K562 (cell line): Measurements from ENCODE around the gene ABCG1. TPM values are rescaled to one million over a fixed set of nuclear protein-coding genes. Genes with fewer than 3 reads are reported as not detected.

Experiments used
- ATAC-seq: fragments of 200-7000 bp; cut with Tn5 transposase; 3 replicates; pipeline ENCODE4 v1.9.1; 2020; ENCODE audit warnings: moderate library complexity
- BruUV-seq: library from RNA; stranded (reverse); fragments of 400-500 nt; replicated peaks from 2 replicates; lab custom pipeline; 2021; lab: Mats Ljungman, UMichigan
- CTCF ChIA-PET: fragments of 300-600 bp; formaldehyde crosslinking; extraction: SDS; loops from one replicate; lab custom pipeline; 2021; ENCODE audit warnings: low intra/inter-chr PET ratio; lab: Yijun Ruan, JAX
- POLR2A ChIA-PET: fragments of 300-600, 350-650 bp; sonication (Branson Sonifier 250); formaldehyde crosslinking; extraction: SDS; loops from one replicate; lab custom pipeline; 2021; ENCODE audit warnings: antibody characterized with exemption, inconsistent platforms; lab: Yijun Ruan, JAX
- DNase-seq, 4 experiments: peaks; one replicate each; pipeline versions ENCODE4 v3.0.0 to v3.0.0-alpha.2; 2011 to 2018; ENCODE audit warnings: low spot score in 3 of 4, mixed read lengths in 3 of 4; ENCODE audit errors: extremely low read depth in 1 of 4
- FAIRE-seq: peaks from 2 replicates; lab custom pipeline; 2011; peaks lifted over from hg19 to GRCh38; lab: Jason Lieb, UNC
- H2AFZ ChIP-seq: 2 replicates; pipeline ENCODE4 v1.6.0; 2011; ENCODE audit warnings: low read depth, low read length, control low read depth, inconsistent platforms
- H3K27ac ChIP-seq: fragments of 200-600 bp; 3 replicates; pipeline ENCODE4 v1.8.0; 2011; ENCODE audit warnings: low read depth, mild to moderate bottlenecking, control low read depth, inconsistent platforms, low read length, moderate library complexity, mixed read lengths; ENCODE audit errors: extremely low read depth
- H3K27me3 ChIP-seq, 2 experiments: fragments of 300-600 bp in 1 of 2; 2 replicates in 1 of 2; 3 replicates in 1 of 2; pipeline versions ENCODE4 v1.6.0 to v1.8.0; 2011; ENCODE audit warnings: inconsistent platforms in 2 of 2, low read length in 2 of 2, mild to moderate bottlenecking in 1 of 2, mixed read lengths in 1 of 2, moderate library complexity in 1 of 2; ENCODE audit not compliant: control insufficient read depth in 2 of 2, insufficient read depth in 2 of 2
- H3K36me3 ChIP-seq: fragments of 300-600 bp; 3 replicates; pipeline ENCODE4 v1.8.0; 2011; ENCODE audit warnings: mild to moderate bottlenecking, low read length, inconsistent platforms; ENCODE audit not compliant: control insufficient read depth, insufficient read depth
- H3K4me1 ChIP-seq, 2 experiments: fragments of 200-600 bp in 1 of 2; replicated peaks in 1 of 2; 2 replicates in 1 of 2; 3 replicates in 1 of 2; pipeline versions ENCODE4 v1.5.1 to v1.8.0; 2011; ENCODE audit warnings: inconsistent platforms in 2 of 2, low read length in 2 of 2, mild to moderate bottlenecking in 1 of 2, mixed read lengths in 1 of 2, moderate library complexity in 1 of 2; ENCODE audit not compliant: control insufficient read depth in 2 of 2, insufficient read depth in 2 of 2
- H3K4me2 ChIP-seq: 2 replicates; pipeline ENCODE4 v1.6.1; 2011; ENCODE audit warnings: low read length, control low read depth, inconsistent platforms, mixed read lengths; ENCODE audit not compliant: insufficient read depth
- H3K4me3 ChIP-seq: fragments of 200-600 bp; sonication (generic), shearing (Covaris generic); 2 replicates; pipeline ENCODE4 v1.5.1; 2016; ENCODE audit warnings: control low read depth, inconsistent platforms
- H3K79me2 ChIP-seq: fragments of 200-600 bp; 3 replicates; pipeline ENCODE4 v1.8.0; 2011; ENCODE audit warnings: low read length, inconsistent platforms; ENCODE audit not compliant: control insufficient read depth, insufficient read depth
- H3K9ac ChIP-seq, 2 experiments: 2 replicates each; pipeline versions ENCODE4 v1.6.0 to v1.6.1; 2011; ENCODE audit warnings: low read depth in 2 of 2, low read length in 2 of 2, control low read depth in 1 of 2, inconsistent platforms in 1 of 2, mild to moderate bottlenecking in 1 of 2, mixed read lengths in 1 of 2; ENCODE audit not compliant: insufficient read depth in 1 of 2
- H3K9me1 ChIP-seq: one replicate; pipeline ENCODE4 v1.6.0; 2011; ENCODE audit warnings: inconsistent platforms, mild to moderate bottlenecking, low read length, moderate library complexity; ENCODE audit not compliant: control insufficient read depth, insufficient read depth
- H3K9me3 ChIP-seq: replicated peaks from 2 replicates; pipeline ENCODE4 v1.5.1; 2011; ENCODE audit warnings: low read depth, low read length, inconsistent platforms; ENCODE audit not compliant: control insufficient read depth, insufficient read depth
- H4K20me1 ChIP-seq: replicated peaks from 2 replicates; pipeline ENCODE4 v1.6.1; 2011; ENCODE audit warnings: low read length, inconsistent platforms, mixed read lengths; ENCODE audit not compliant: control insufficient read depth, insufficient read depth
- CAMTA2 ChIP-seq: fragments of 250-450 bp; sonication (Bioruptor Pico); conservative IDR thresholded peaks from 2 replicates; pipeline ENCODE4 v1.5.1; 2022
- CBFA2T3 ChIP-seq: fragments of 450-650 bp; IDR thresholded peaks from 2 replicates; pipeline ENCODE4 v1.6.1; 2017
- DIDO1 ChIP-seq: fragments of 450-650 bp; IDR thresholded peaks from 2 replicates; pipeline ENCODE4 v1.6.1; 2016; ENCODE audit warnings: low read depth, missing biosample characterization, missing genetic modification characterization
- HDAC2 ChIP-seq: fragments of 450-650 bp; IDR thresholded peaks from 2 replicates; pipeline ENCODE4 v1.6.1; 2016; ENCODE audit warnings: mild to moderate bottlenecking
- MEIS2 ChIP-seq: fragments of 450-650 bp; IDR thresholded peaks from 2 replicates; pipeline ENCODE4 v1.6.1; 2014; ENCODE audit warnings: mild to moderate bottlenecking; ENCODE audit not compliant: partially characterized antibody
- PHF20 ChIP-seq: fragments of 450-650 bp; IDR thresholded peaks from 2 replicates; pipeline ENCODE4 v1.6.1; 2018; ENCODE audit not compliant: partially characterized antibody
- PHTF2 ChIP-seq: fragments of 250-450 bp; sonication (Bioruptor Pico); IDR thresholded peaks from 2 replicates; pipeline ENCODE4 v1.5.0; 2021; ENCODE audit warnings: mild to moderate bottlenecking
- TAF7 ChIP-seq: fragments of 450-650 bp; IDR thresholded peaks from 2 replicates; pipeline ENCODE4 v1.6.1; 2016; ENCODE audit warnings: missing genetic modification characterization, missing compliant biosample characterization
- ZBTB49 ChIP-seq: sonication (generic); formaldehyde crosslinking; IDR thresholded peaks from 2 replicates; pipeline ENCODE4 v1.8.0; 2022; ENCODE audit warnings: missing genetic modification reagents, mild to moderate bottlenecking, borderline replicate concordance
- WGBS: fragments of 100-300 bp; shearing (Covaris generic); methylation state at CpG from one replicate; pipeline ENCODE4 v1.1.6; 2016; ENCODE audit warnings: low coverage, mixed read lengths; ENCODE audit not compliant: insufficient coverage; ENCODE audit errors: missing lambda C conversion rate; 5-methylcytosine and 5-hydroxymethylcytosine counted together
- in situ Hi-C: fragments of 300-500 bp; cut with MboI; formaldehyde crosslinking; loops from 4 replicates; pipeline ENCODE4 v1.15.0; 2018; ENCODE audit warnings: inconsistent platforms, mixed read lengths
- intact Hi-C: fragments of 100-400 bp; cut with micrococcal nuclease; formaldehyde crosslinking; loops from 2 replicates; pipeline ENCODE4 v1.14.2; 2022
- polyA plus RNA-seq, 8 experiments: library from polyadenylated mRNA; depleted of rRNA in 4 of 8; stranded (reverse) in 5 of 8; unstranded in 3 of 8; fragments of >200 nt; fragmentation: Nextera tagmentation in 2 of 8; fragmentation: Illumina TruSeq in 1 of 8; extraction: Ambion mirVana in 2 of 8; extraction: Trizol in 1 of 8; gene quantifications; 2 replicates each; pipeline versions ENCODE4 v1.2.1 to v1.2.3, GENCODE V29; 2011 to 2014; ENCODE audit warnings: inconsistent platforms in 1 of 8, missing spikeins in 1 of 8
- total RNA-seq, 7 experiments: library from RNA; depleted of rRNA in 6 of 7; stranded (reverse); fragments of >200 nt in 6 of 7; fragmentation: Illumina TruSeq in 2 of 7; extraction: Trizol in 2 of 7; gene quantifications; 2 replicates each; pipeline versions ENCODE4 v1.2.1 to v1.2.3, GENCODE V29; 2011 to 2021; ENCODE audit warnings: low replicate concordance in 1 of 7
- TF ChIP-seq, protein P1 (sequence below): IDR thresholded peaks from 2 replicates; pipeline ENCODE4 v1.6.1; 2012; ENCODE audit warnings: low read depth, low read length, improper control_type of control experiment, borderline replicate concordance
- TF ChIP-seq, protein P2 (sequence below): fragments of 250-450 bp; sonication (Bioruptor Pico); IDR thresholded peaks from 2 replicates; pipeline ENCODE4 v1.5.0; 2020; ENCODE audit warnings: mild to moderate bottlenecking, borderline replicate concordance

The ABCG1 gene
- total and polyA plus RNA-seq, 9 of the 15 experiments (the other 6 are each of a cell fraction or from before 2014, with no cell fraction given), result 0.04 to 0.09 TPM; not detected in 7

DNA sequence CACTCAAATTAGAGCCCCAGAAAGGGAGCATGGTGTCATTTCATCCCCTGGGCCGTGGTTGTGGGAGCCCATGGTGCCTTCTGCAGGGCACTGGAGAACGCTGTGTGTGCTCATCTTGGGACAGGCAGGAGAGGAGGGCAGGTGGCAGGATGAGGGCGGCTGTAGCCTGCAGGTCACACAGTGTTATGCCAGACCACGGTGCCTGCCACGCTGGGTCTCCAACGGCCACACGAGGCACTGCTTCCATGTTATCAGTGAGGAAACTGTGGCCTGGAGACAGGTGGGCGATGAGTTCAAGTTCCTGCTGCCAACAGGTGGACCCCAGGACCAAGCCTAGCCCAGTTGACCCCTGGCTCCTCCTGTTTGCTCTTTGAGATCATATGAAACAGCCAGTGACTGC lies 21.0 kb downstream of the ABCG1 start:
- H3K9me1 ChIP-seq, result no peaks in the 10 kb centered on the region
- ATAC-seq (no peak), DNase-seq (no peak), FAIRE-seq (no peak)
- no peaks in the 10 kb centered on the region for H3K36me3 ChIP-seq
- no peak for TF ChIP-seq PHF20
- TF ChIP-seq TAF7 (tag), result no peak
- TF ChIP-seq, protein P1, sequence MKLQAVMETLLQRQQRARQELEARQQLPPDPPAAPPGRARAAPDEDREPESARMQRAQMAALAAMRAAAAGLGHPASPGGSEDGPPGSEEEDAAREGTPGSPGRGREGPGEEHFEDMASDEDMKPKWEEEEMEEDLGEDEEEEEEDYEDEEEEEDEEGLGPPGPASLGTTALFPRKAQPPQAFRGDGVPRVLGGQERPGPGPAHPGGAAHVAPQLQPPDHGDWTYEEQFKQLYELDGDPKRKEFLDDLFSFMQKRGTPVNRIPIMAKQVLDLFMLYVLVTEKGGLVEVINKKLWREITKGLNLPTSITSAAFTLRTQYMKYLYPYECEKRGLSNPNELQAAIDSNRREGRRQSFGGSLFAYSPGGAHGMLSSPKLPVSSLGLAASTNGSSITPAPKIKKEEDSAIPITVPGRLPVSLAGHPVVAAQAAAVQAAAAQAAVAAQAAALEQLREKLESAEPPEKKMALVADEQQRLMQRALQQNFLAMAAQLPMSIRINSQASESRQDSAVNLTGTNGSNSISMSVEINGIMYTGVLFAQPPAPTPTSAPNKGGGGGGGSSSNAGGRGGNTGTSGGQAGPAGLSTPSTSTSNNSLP, result no peak
- intact Hi-C loops (no loop called here), in situ Hi-C loops (no loop called here)
- WGBS, result 4% methylated on average over 8 of the region's 8 CpGs
- ChIA-PET CTCF (no interaction called here), POLR2A (no interaction called here)
- H3K9ac ChIP-seq, result no peak overlapping the region
- H3K9me3 ChIP-seq, result no peaks in the 10 kb centered on the region
- H3K79me2 ChIP-seq, result no peaks in the 10 kb centered on the region
- no peak overlapping the region for H2AFZ ChIP-seq
- H4K20me1 ChIP-seq, result no peaks in the 10 kb centered on the region; the same call in 1 of the 2 replicates
- H3K4me1 ChIP-seq, result peaks cover 6 to 11% of the 10 kb centered on the region in 2 experiments
- H3K27ac ChIP-seq, result no peak overlapping the region
- H3K27me3 ChIP-seq, result peaks cover 25 to 70% of the 10 kb centered on the region in 2 experiments
- no peak overlapping the region for H3K4me3 ChIP-seq
- H3K4me2 ChIP-seq, result no peak overlapping the region
- BruUV-seq, result no TSS peak

DNA sequence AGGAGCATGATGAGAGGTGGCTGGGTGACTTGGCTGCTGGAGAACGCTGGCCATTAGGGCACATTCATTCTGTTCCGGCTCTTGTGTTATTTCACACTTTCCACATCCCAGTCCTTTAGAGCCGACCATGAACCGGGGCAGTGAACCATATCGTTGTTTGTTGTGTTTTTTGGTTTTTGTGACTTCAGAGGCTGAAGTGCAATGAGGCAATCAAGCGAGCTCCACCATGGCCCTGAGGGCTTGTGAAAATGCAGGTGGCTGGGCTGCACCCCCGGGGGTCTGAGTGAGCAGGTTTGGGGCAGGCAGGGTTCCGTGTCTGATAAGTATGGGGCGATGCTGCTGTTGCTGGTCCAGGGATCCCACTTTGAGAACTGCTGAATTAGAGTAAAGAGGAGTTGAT lies 23.7 kb downstream of the ABCG1 start:
- CTCF ChIA-PET, result no interaction called here
- in situ Hi-C loops, result no loop called here
- intact Hi-C loops, result no loop called here
- H3K4me3 ChIP-seq, result no peak overlapping the region
- H3K9ac ChIP-seq, result no peak overlapping the region
- DNase-seq (no peak), ATAC-seq (no peak), FAIRE-seq (no peak)
- H3K27ac ChIP-seq, result no peak overlapping the region
- POLR2A ChIA-PET, result interaction anchor here (0.6 kb wide), 1 partner anchor 788 kb away, joined by 3 read pairs; no protein-coding TSS in a partner anchor
- H3K9me1 ChIP-seq, result no peaks in the 10 kb centered on the region
- H3K4me2 ChIP-seq, result no peak overlapping the region
- H3K27me3 ChIP-seq, result peaks cover 19 to 59% of the 10 kb centered on the region in 2 experiments; a peak in 4 of 5 replicates
- no peaks in the 10 kb centered on the region for H3K36me3 ChIP-seq
- H3K79me2 ChIP-seq, result no peaks in the 10 kb centered on the region
- no peaks in the 10 kb centered on the region for H4K20me1 ChIP-seq
- no peaks in the 10 kb centered on the region for H3K4me1 ChIP-seq
- WGBS, result under 1% methylated on average over 8 of the region's 9 CpGs
- no peaks in the 10 kb centered on the region for H3K9me3 ChIP-seq
- no TSS peak for BruUV-seq
- no peak overlapping the region for H2AFZ ChIP-seq
- TF ChIP-seq, protein P2, sequence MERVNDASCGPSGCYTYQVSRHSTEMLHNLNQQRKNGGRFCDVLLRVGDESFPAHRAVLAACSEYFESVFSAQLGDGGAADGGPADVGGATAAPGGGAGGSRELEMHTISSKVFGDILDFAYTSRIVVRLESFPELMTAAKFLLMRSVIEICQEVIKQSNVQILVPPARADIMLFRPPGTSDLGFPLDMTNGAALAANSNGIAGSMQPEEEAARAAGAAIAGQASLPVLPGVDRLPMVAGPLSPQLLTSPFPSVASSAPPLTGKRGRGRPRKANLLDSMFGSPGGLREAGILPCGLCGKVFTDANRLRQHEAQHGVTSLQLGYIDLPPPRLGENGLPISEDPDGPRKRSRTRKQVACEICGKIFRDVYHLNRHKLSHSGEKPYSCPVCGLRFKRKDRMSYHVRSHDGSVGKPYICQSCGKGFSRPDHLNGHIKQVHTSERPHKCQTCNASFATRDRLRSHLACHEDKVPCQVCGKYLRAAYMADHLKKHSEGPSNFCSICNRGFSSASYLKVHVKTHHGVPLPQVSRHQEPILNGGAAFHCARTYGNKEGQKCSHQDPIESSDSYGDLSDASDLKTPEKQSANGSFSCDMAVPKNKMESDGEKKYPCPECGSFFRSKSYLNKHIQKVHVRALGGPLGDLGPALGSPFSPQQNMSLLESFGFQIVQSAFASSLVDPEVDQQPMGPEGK, result no peak
- TF ChIP-seq HDAC2 (no peak), DIDO1 (no peak), CAMTA2 (CRISPR knock-in tag) (no peak), PHTF2 (CRISPR knock-in tag) (no peak), CBFA2T3 (no peak), MEIS2 (no peak), ZBTB49 (CRISPR knock-in tag) (no peak)
